Neural crest cell (in vitro differentiated cells): ENCODE measurements around the gene GC. TPM values are rescaled to one million over a fixed set of nuclear protein-coding genes. Genes with fewer than 3 reads are reported as not detected.

Experiments
- DNase-seq: peaks from one replicate; pipeline ENCODE4 v3.0.0; 2021; ENCODE audit warnings: low read depth, mixed read lengths, low spot score
- H3K27ac Mint-ChIP-seq: one replicate; pipeline ENCODE4 v1.8.0; 2021; ENCODE audit warnings: mild to moderate bottlenecking, mixed read lengths; ENCODE audit not compliant: unreplicated experiment
- H3K27me3 Mint-ChIP-seq: 2 replicates; pipeline ENCODE4 v1.8.0; 2021; ENCODE audit warnings: low read depth, mild to moderate bottlenecking, mixed read lengths
- H3K36me3 Mint-ChIP-seq: 2 replicates; pipeline ENCODE4 v1.8.0; 2021; ENCODE audit warnings: low read depth, mild to moderate bottlenecking, mixed read lengths
- H3K4me1 Mint-ChIP-seq: 2 replicates; pipeline ENCODE4 v1.8.0; 2021; ENCODE audit warnings: mixed read lengths
- H3K4me3 Mint-ChIP-seq: one replicate; pipeline ENCODE4 v1.8.0; 2021; ENCODE audit warnings: mild to moderate bottlenecking, mixed read lengths
- H3K9me3 Mint-ChIP-seq: 2 replicates; pipeline ENCODE4 v1.8.0; 2021; ENCODE audit warnings: mixed read lengths
- CTCF ChIP-seq: fragments of 200-600 bp; sonication (generic); conservative IDR thresholded peaks from 2 replicates; pipeline ENCODE4 v1.5.0; 2021; ENCODE audit warnings: antibody characterized with exemption, mild to moderate bottlenecking
- total RNA-seq: library from RNA; stranded (reverse); gene quantifications from 2 replicates; pipeline ENCODE4 v1.2.1, GENCODE V29; 2021

GC gene
- total RNA-seq, 1 donor from 2014 or later: not detected

DNA sequence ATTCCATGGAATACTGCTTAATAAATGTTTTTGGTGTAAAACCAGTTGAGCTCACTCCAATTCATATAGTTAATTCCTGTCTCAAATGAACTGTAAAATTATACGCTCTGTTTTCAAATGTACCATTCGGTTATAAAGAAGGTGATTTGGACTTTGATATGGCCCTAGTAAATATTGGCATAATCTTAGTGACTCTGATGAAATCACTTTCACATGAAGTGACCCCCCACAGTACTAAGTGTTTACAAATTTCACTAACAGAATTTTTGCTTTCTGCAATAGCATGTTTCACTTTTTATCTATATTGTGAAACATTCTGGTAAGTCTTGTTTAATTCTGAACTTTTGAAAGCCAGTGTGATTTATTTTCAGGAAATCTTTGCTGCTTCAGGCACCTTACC is 10.9 kb downstream of the GC start:
- no peak for TF ChIP-seq CTCF
- H3K9me3 Mint-ChIP-seq: no peaks in the 10 kb centered on the region
- H3K36me3 Mint-ChIP-seq: no peaks in the 10 kb centered on the region
- no peak overlapping the region for H3K4me3 Mint-ChIP-seq
- H3K27ac Mint-ChIP-seq: no peak overlapping the region
- no peaks in the 10 kb centered on the region for H3K4me1 Mint-ChIP-seq
- no peak for DNase-seq
- H3K27me3 Mint-ChIP-seq: no peaks in the 10 kb centered on the region

GRCh38 chr4:71772592-71772991 is 11.3 kb downstream of the GC start:
- H3K27ac Mint-ChIP-seq: no peak overlapping the region
- H3K4me3 Mint-ChIP-seq: no peak overlapping the region
- no peak for DNase-seq
- H3K4me1 Mint-ChIP-seq: no peaks in the 10 kb centered on the region
- TF ChIP-seq CTCF: no peak
- H3K36me3 Mint-ChIP-seq: no peaks in the 10 kb centered on the region
- no peaks in the 10 kb centered on the region for H3K9me3 Mint-ChIP-seq
- H3K27me3 Mint-ChIP-seq: no peaks in the 10 kb centered on the region

DNA sequence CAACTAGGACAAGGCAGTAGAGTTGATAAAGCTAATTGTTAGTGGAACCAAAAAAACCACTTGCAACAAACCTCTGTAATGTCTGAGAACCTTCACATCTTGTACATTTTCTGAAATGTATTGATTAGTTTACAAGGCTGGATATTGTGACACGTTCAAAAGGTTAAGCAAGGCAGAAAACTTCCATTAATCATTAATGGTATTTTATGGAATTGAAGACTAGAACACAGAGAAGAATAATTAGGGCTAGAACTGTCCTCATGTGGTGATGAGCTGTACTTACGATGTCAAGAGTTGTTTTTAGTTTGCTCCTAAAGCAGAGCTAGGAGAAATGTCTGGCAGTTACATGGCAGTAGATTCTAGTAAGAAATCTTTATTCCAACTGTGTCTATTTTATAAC is 12.3 kb downstream of the GC start:
- TF ChIP-seq CTCF: no peak
- Mint-ChIP-seq H3K27ac (no peak overlapping the region), H3K27me3 (no peaks in the 10 kb centered on the region), H3K4me1 (no peaks in the 10 kb centered on the region), H3K9me3 (no peaks in the 10 kb centered on the region), H3K4me3 (no peak overlapping the region), H3K36me3 (no peaks in the 10 kb centered on the region)
- DNase-seq: no peak

DNA sequence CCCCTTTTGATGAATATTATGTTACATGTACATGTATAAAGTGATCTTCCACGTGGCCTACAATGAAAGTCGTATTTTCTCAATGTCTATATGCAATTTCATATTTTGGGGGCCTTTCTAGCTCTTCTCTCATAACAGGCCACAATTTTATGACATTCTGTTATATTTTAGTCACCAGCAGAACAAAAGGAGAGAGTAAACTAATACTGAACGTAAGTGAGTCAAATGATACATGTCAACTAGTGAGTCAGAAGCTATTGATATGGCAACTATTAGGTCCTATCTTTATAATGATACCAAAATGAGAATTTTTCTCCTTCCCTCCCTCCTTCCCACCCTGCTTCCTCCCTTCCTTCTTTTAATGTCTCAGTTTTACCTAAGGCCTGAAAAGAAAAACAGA is 14.4 kb downstream of the GC start:
- Mint-ChIP-seq H3K36me3 (no peaks in the 10 kb centered on the region), H3K4me1 (no peaks in the 10 kb centered on the region), H3K27me3 (no peaks in the 10 kb centered on the region), H3K9me3 (no peaks in the 10 kb centered on the region), H3K27ac (no peak overlapping the region), H3K4me3 (no peak overlapping the region)
- no peak for TF ChIP-seq CTCF
- no peak for DNase-seq

DNA sequence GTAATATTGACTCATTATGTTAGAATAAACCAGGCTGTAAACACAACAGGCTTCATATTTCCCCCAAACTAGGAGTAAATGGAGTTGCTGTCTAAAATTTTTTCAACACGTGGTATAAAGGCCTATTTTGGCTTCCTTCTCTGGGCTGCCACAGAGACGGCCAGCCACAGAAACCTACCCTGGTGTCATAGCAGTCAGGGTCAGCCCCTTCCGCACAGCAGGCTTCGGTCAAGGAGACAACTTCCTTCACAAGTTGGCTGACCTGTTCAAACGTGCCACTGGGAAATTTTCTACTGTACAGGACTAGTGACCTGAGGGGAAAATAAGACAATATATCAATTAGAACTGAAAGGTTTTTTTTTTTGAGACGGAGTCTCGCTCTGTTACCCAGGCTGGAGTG is 15.8 kb downstream of the GC start:
- H3K9me3 Mint-ChIP-seq: no peaks in the 10 kb centered on the region
- H3K4me1 Mint-ChIP-seq: no peaks in the 10 kb centered on the region

More for the DNA sequence above, 15.8 kb downstream of the GC start:
- no peak overlapping the region for H3K4me3 Mint-ChIP-seq
- DNase-seq: no peak
- no peak overlapping the region for H3K27ac Mint-ChIP-seq
- TF ChIP-seq CTCF: no peak
- H3K27me3 Mint-ChIP-seq: no peaks in the 10 kb centered on the region
- H3K36me3 Mint-ChIP-seq: no peaks in the 10 kb centered on the region
